HepG2 (cell line): ENCODE data around the gene NF2. TPM values are rescaled to one million over a fixed set of nuclear protein-coding genes. Genes with fewer than 3 reads are reported as not detected.

ENCODE experiments used
- ATAC-seq: fragments of 200-7000 bp; cut with Tn5 transposase; 3 replicates; pipeline ENCODE4 v1.9.1; 2020; ENCODE audit warnings: mild to moderate bottlenecking, moderate library complexity
- BruUV-seq: library from RNA; stranded (reverse); fragments of 400-500 nt; replicated peaks from 2 replicates; lab custom pipeline; 2021; lab: Mats Ljungman, UMichigan
- CTCF ChIA-PET: fragments of 300-600 bp; formaldehyde crosslinking; extraction: SDS; loops from one replicate; lab custom pipeline; 2021; ENCODE audit warnings: low total read pairs, inconsistent platforms, low intra/inter-chr PET ratio; lab: Yijun Ruan, JAX
- POLR2A ChIA-PET: fragments of 350-600 bp; sonication (Branson Sonifier 250); formaldehyde crosslinking; loops from one replicate; lab custom pipeline; 2020; ENCODE audit warnings: antibody characterized with exemption, inconsistent platforms; lab: Yijun Ruan, JAX
- DNase-seq: peaks from one replicate; pipeline ENCODE4 v3.0.0-alpha.2; 2015; ENCODE audit warnings: low spot score
- FAIRE-seq: peaks from 3 replicates; lab custom pipeline; 2011; peaks lifted over from hg19 to GRCh38; lab: Jason Lieb, UNC
- H2AFZ ChIP-seq: one replicate; pipeline ENCODE4 v1.6.1; 2011; ENCODE audit warnings: low read length, inconsistent platforms
- H3K27ac ChIP-seq: fragments of 300-600 bp; 3 replicates; pipeline ENCODE4 v1.8.0; 2011; ENCODE audit warnings: mixed run types, mild to moderate bottlenecking, mixed read lengths, low read length, inconsistent platforms; ENCODE audit not compliant: insufficient read depth; ENCODE audit errors: extremely low read length
- H3K27me3 ChIP-seq, 2 experiments: fragments of 200-600 bp in 1 of 2; 2 replicates in 1 of 2; 3 replicates in 1 of 2; pipeline versions ENCODE4 v1.6.0 to v1.8.0; 2011; ENCODE audit warnings: low read length in 2 of 2, mild to moderate bottlenecking in 2 of 2, moderate library complexity in 2 of 2, inconsistent platforms in 1 of 2; ENCODE audit not compliant: insufficient read depth in 2 of 2, control insufficient read depth in 1 of 2
- H3K36me3 ChIP-seq, 2 experiments: fragments of 200-600 bp in 1 of 2; replicated peaks in 1 of 2; 2 replicates in 1 of 2; 3 replicates in 1 of 2; pipeline versions ENCODE4 v1.5.1 to v1.8.0; 2011; ENCODE audit warnings: low read length in 2 of 2, inconsistent platforms in 1 of 2; ENCODE audit not compliant: insufficient read depth in 2 of 2, control insufficient read depth in 1 of 2
- H3K4me1 ChIP-seq: 2 replicates; pipeline ENCODE4 v1.5.1; 2012; ENCODE audit warnings: low read length, inconsistent platforms; ENCODE audit not compliant: insufficient read depth
- H3K4me2 ChIP-seq: 2 replicates; pipeline ENCODE4 v1.6.0; 2011; ENCODE audit warnings: low read depth, low read length, inconsistent platforms
- H3K4me3 ChIP-seq, 3 experiments: fragments of 200-600 bp in 1 of 3; sonication (generic), shearing (Covaris generic) in 1 of 3; replicated peaks in 1 of 3; 2 replicates each; pipeline ENCODE4 v1.5.1; 2011 to 2016; ENCODE audit warnings: low read length in 3 of 3, inconsistent platforms in 2 of 3, low read depth in 2 of 3, mild to moderate bottlenecking in 2 of 3, control low read depth in 1 of 3, mixed read lengths in 1 of 3; ENCODE audit not compliant: insufficient read depth in 1 of 3
- H3K79me2 ChIP-seq: one replicate; pipeline ENCODE4 v1.6.1; 2011; ENCODE audit warnings: low read length, inconsistent platforms; ENCODE audit not compliant: insufficient read depth
- H3K9ac ChIP-seq: 2 replicates; pipeline ENCODE4 v1.6.0; 2011; ENCODE audit warnings: mild to moderate bottlenecking, low read depth, low read length, inconsistent platforms; ENCODE audit not compliant: insufficient read depth
- H3K9me3 ChIP-seq: 2 replicates; pipeline ENCODE4 v1.5.1; 2012; ENCODE audit warnings: mild to moderate bottlenecking, low read length
- H4K20me1 ChIP-seq: 2 replicates; pipeline ENCODE4 v1.6.0; 2011; ENCODE audit warnings: inconsistent platforms, mild to moderate bottlenecking, low read length, moderate library complexity; ENCODE audit not compliant: insufficient read depth
- CREM ChIP-seq, 2 experiments: sonication (generic) in 1 of 2; formaldehyde crosslinking in 1 of 2; IDR thresholded peaks; 2 replicates each; pipeline versions ENCODE4 v1.4.0 to v1.6.1; 2016 to 2020; ENCODE audit warnings: antibody characterized with exemption in 1 of 2, mild to moderate bottlenecking in 1 of 2, missing genetic modification reagents in 1 of 2
- GTF2F1 ChIP-seq: fragments of 150-350 bp; IDR thresholded peaks from 2 replicates; pipeline ENCODE4 v1.6.1; 2014; ENCODE audit warnings: low read length
- NONO ChIP-seq, 2 experiments: fragments of 450-650 bp in 1 of 2; sonication (generic) in 1 of 2; formaldehyde crosslinking in 1 of 2; IDR thresholded peaks in 1 of 2; conservative IDR thresholded peaks in 1 of 2; 2 replicates each; pipeline versions ENCODE4 v1.6.1 to v1.8.0; 2017 to 2022; ENCODE audit warnings: mild to moderate bottlenecking in 1 of 2, missing genetic modification reagents in 1 of 2, moderate library complexity in 1 of 2
- RARA ChIP-seq: IDR thresholded peaks from 2 replicates; pipeline ENCODE4 v1.6.1; 2016; ENCODE audit warnings: missing genetic modification reagents, missing compliant biosample characterization
- SMAD3 ChIP-seq: sonication (generic); formaldehyde crosslinking; IDR thresholded peaks from 2 replicates; pipeline ENCODE4 v1.4.0; 2020; ENCODE audit warnings: missing genetic modification reagents
- SMARCC2 ChIP-seq: fragments of 450-650 bp; IDR thresholded peaks from 2 replicates; pipeline ENCODE4 v1.6.1; 2017; ENCODE audit warnings: antibody characterized with exemption, mild to moderate bottlenecking
- SRY ChIP-seq: sonication (generic); formaldehyde crosslinking; IDR thresholded peaks from 2 replicates; pipeline ENCODE4 v1.8.0; 2022; ENCODE audit warnings: mild to moderate bottlenecking, missing genetic modification reagents
- TEAD3 ChIP-seq: optimal IDR thresholded peaks from 2 replicates; pipeline ENCODE3; 2016; ENCODE audit warnings: borderline replicate concordance
- ZBTB42 ChIP-seq: sonication (generic); formaldehyde crosslinking; IDR thresholded peaks from 2 replicates; pipeline ENCODE4 v1.5.0; 2020; ENCODE audit warnings: mild to moderate bottlenecking, missing genetic modification reagents
- ZBTB43 ChIP-seq: sonication (generic); formaldehyde crosslinking; conservative IDR thresholded peaks from 2 replicates; pipeline ENCODE4 v1.4.0; 2020; ENCODE audit warnings: missing genetic modification reagents
- ZNF691 ChIP-seq: sonication (generic); formaldehyde crosslinking; IDR thresholded peaks from 2 replicates; pipeline ENCODE4 v1.4.0; 2020; ENCODE audit warnings: missing genetic modification reagents, low read depth, mild to moderate bottlenecking, borderline replicate concordance
- WGBS: methylation state at CpG from one replicate; pipeline ENCODE4 v1.1.6; 2017; ENCODE audit warnings: low lambda C conversion rate; 5-methylcytosine and 5-hydroxymethylcytosine counted together
- in situ Hi-C: cut with HindIII; loops from 2 replicates; pipeline ENCODE4 v1.10.0; 2017; ENCODE audit warnings: low pct_unique_long_range_greater_than_20kb; ENCODE audit not compliant: extremely low pct_ligation_motif_present
- intact Hi-C: fragments of 100-400 bp; cut with micrococcal nuclease; formaldehyde crosslinking; loops from one replicate; pipeline ENCODE4 v1.10.0; 2022; ENCODE audit not compliant: unreplicated experiment
- polyA plus RNA-seq, 8 experiments: library from polyadenylated mRNA; depleted of rRNA in 3 of 8; stranded (reverse) in 7 of 8; unstranded in 1 of 8; fragments of >200 nt; fragmentation: Illumina TruSeq in 4 of 8; extraction: Trizol in 4 of 8; gene quantifications; 2 replicates each; pipeline versions ENCODE4 v1.2.1 to v1.2.3, GENCODE V29; 2011 to 2016; ENCODE audit warnings: low read depth in 4 of 8, missing spikeins in 1 of 8, mixed read lengths in 1 of 8; ENCODE audit not compliant: insufficient read depth in 1 of 8
- total RNA-seq, 5 experiments: library from RNA; depleted of rRNA; stranded (reverse); fragments of >200 nt; fragmentation: Illumina TruSeq; extraction: Trizol; gene quantifications; 2 replicates each; pipeline ENCODE4 v1.2.3, GENCODE V29; 2016; ENCODE audit warnings: low read depth in 1 of 5
- TF ChIP-seq, protein P1 (sequence below): sonication (generic); formaldehyde crosslinking; IDR thresholded peaks from 2 replicates; pipeline ENCODE4 v1.9.0; 2021; ENCODE audit warnings: missing genetic modification reagents, mild to moderate bottlenecking, borderline replicate concordance
- TF ChIP-seq, protein P2 (sequence below): IDR thresholded peaks from 2 replicates; pipeline ENCODE4 v1.4.0; 2020; ENCODE audit warnings: mild to moderate bottlenecking, missing genetic modification reagents
- TF ChIP-seq, protein P3 (sequence below): sonication (generic); formaldehyde crosslinking; IDR thresholded peaks from 2 replicates; pipeline ENCODE4 v1.4.0; 2020; ENCODE audit warnings: missing genetic modification reagents

Gene NF2
- total and polyA plus RNA-seq, 2 of the 13 experiments (the other 11 are each of a cell fraction or from before 2014, with no cell fraction given), result 9.3 to 33.3 TPM

DNA sequence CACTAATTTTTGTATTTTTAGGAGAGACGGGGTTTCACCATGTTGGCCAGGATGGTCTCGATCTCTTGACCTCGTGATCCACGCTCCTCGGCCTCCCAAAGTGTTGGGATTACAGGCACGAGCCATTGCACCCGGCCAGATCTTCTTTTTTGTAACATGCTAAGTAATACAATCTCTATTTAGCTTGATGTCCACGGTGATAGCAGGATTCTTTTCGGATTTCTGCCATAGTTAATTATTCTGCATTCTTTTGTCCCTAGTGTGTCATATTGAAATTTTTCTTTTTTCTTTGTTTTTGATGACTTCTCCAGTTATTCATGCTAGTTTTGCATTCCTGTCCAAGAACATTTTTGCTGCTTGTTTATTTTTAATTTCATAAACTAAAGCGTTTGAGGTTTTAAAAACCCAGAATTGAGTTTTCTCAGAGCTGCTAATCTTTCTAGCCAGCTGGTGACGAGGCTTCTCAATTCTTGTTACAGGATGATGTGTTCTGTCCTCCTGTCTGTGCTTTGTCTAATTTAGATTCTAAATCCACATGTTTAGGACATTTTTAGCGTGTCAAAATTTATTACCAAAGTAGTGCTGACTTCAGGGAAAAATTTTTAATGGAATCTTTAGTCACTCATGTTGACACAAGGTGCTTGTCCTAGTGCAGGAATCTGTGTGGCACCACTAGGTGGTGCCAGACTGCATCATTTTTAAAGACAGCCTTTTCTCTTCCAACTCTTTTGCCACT is 21.8 kb downstream of the NF2 start:
- ATAC-seq (peak; percentile 68), FAIRE-seq (peak; percentile 84), DNase-seq (peak; percentile 62)
- H3K79me2 ChIP-seq, result peaks cover 46% of the 10 kb centered on the region
- no peaks in the 10 kb centered on the region for H3K9me3 ChIP-seq
- ChIA-PET POLR2A (no interaction called here), CTCF (interaction anchor here (0.9 to 2.1 kb wide), 4 partner anchors 11 to 463 kb away, joined by 3 to 7 read pairs (median 4); no protein-coding TSS in a partner anchor)
- H3K9ac ChIP-seq, result no peak overlapping the region
- no peaks in the 10 kb centered on the region for H4K20me1 ChIP-seq
- H3K4me2 ChIP-seq, result no peak overlapping the region
- intact Hi-C loops (no loop called here), in situ Hi-C loops (no loop called here)
- H2AFZ ChIP-seq, result no peak overlapping the region
- BruUV-seq, result no TSS peak
- H3K4me1 ChIP-seq, result peaks cover 40% of the 10 kb centered on the region
- H3K4me3 ChIP-seq, result no peak overlapping the region
- no peaks in the 10 kb centered on the region for H3K36me3 ChIP-seq
- 76% methylated on average over 12 of the region's 12 CpGs for WGBS
- H3K27me3 ChIP-seq, result no peaks in the 10 kb centered on the region
- H3K27ac ChIP-seq, result no peak overlapping the region
- no peak for TF ChIP-seq NONO (IDR thresholded peaks at IDR 0.05)
- no peak for TF ChIP-seq NONO (CRISPR knock-in tag; conservative IDR thresholded peaks at IDR 0.05)
- no peak for TF ChIP-seq GTF2F1
- no peak for TF ChIP-seq SRY (CRISPR knock-in tag)
- TF ChIP-seq ZBTB42 (CRISPR knock-in tag), result no peak
- TF ChIP-seq ZBTB43, result no peak
- no peak for TF ChIP-seq RARA
- TF ChIP-seq SMAD3 (CRISPR knock-in tag), result no peak
- TF ChIP-seq ZNF691 (CRISPR knock-in tag), result no peak
- TF ChIP-seq, protein P1, sequence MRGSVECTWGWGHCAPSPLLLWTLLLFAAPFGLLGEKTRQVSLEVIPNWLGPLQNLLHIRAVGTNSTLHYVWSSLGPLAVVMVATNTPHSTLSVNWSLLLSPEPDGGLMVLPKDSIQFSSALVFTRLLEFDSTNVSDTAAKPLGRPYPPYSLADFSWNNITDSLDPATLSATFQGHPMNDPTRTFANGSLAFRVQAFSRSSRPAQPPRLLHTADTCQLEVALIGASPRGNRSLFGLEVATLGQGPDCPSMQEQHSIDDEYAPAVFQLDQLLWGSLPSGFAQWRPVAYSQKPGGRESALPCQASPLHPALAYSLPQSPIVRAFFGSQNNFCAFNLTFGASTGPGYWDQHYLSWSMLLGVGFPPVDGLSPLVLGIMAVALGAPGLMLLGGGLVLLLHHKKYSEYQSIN (CRISPR knock-in tag), result no peak
- TF ChIP-seq, protein P2, sequence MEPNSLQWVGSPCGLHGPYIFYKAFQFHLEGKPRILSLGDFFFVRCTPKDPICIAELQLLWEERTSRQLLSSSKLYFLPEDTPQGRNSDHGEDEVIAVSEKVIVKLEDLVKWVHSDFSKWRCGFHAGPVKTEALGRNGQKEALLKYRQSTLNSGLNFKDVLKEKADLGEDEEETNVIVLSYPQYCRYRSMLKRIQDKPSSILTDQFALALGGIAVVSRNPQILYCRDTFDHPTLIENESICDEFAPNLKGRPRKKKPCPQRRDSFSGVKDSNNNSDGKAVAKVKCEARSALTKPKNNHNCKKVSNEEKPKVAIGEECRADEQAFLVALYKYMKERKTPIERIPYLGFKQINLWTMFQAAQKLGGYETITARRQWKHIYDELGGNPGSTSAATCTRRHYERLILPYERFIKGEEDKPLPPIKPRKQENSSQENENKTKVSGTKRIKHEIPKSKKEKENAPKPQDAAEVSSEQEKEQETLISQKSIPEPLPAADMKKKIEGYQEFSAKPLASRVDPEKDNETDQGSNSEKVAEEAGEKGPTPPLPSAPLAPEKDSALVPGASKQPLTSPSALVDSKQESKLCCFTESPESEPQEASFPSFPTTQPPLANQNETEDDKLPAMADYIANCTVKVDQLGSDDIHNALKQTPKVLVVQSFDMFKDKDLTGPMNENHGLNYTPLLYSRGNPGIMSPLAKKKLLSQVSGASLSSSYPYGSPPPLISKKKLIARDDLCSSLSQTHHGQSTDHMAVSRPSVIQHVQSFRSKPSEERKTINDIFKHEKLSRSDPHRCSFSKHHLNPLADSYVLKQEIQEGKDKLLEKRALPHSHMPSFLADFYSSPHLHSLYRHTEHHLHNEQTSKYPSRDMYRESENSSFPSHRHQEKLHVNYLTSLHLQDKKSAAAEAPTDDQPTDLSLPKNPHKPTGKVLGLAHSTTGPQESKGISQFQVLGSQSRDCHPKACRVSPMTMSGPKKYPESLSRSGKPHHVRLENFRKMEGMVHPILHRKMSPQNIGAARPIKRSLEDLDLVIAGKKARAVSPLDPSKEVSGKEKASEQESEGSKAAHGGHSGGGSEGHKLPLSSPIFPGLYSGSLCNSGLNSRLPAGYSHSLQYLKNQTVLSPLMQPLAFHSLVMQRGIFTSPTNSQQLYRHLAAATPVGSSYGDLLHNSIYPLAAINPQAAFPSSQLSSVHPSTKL (CRISPR knock-in tag), result no peak
- TF ChIP-seq, protein P3, sequence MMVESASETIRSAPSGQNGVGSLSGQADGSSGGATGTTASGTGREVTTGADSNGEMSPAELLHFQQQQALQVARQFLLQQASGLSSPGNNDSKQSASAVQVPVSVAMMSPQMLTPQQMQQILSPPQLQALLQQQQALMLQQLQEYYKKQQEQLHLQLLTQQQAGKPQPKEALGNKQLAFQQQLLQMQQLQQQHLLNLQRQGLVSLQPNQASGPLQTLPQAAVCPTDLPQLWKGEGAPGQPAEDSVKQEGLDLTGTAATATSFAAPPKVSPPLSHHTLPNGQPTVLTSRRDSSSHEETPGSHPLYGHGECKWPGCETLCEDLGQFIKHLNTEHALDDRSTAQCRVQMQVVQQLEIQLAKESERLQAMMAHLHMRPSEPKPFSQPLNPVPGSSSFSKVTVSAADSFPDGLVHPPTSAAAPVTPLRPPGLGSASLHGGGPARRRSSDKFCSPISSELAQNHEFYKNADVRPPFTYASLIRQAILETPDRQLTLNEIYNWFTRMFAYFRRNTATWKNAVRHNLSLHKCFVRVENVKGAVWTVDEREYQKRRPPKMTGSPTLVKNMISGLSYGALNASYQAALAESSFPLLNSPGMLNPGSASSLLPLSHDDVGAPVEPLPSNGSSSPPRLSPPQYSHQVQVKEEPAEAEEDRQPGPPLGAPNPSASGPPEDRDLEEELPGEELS, result no peak
- TF ChIP-seq TEAD3 (CRISPR knock-in tag), result peak; percentile 66
- TF ChIP-seq CREM (IDR thresholded peaks at IDR 0.05), result 0 out of 2 replicates have a peak, but pooled peaks have one; percentile 18
- no peak for TF ChIP-seq CREM (CRISPR knock-in tag; IDR thresholded peaks at IDR 0.05)
- no peak for TF ChIP-seq SMARCC2
